Raji (cell line): ENCODE data around the gene SETD3.

Experiments used
- POLR2A ChIP-seq: IDR thresholded peaks from 2 replicates; pipeline ENCODE4 v1.6.1; 2011; ENCODE audit warnings: low read depth, low read length, control low read depth; ENCODE audit not compliant: insufficient read depth

The SETD3 gene

GRCh38 chr14:99459481-99460100, 21.1 kb downstream of the SETD3 start:
- no peak for TF ChIP-seq POLR2A

- TF ChIP-seq POLR2A: no peak
Measured at GRCh38 chr14:99454246-99454645, 26.4 kb downstream of the SETD3 start.

- no peak for TF ChIP-seq POLR2A
Measured at GRCh38 chr14:99452968-99453367, 27.7 kb downstream of the SETD3 start.

- TF ChIP-seq POLR2A: no peak
Measured at GRCh38 chr14:99451234-99451633, 29.4 kb downstream of the SETD3 start.

- no peak for TF ChIP-seq POLR2A
Measured at GRCh38 chr14:99450266-99450665, 30.4 kb downstream of the SETD3 start.

GRCh38 chr14:99447739-99448138, 32.9 kb downstream of the SETD3 start:
- no peak for TF ChIP-seq POLR2A

- no peak for TF ChIP-seq POLR2A
Measured at GRCh38 chr14:99445931-99446330, 34.7 kb downstream of the SETD3 start.

- TF ChIP-seq POLR2A: no peak
Measured at GRCh38 chr14:99441918-99442317, 38.7 kb downstream of the SETD3 start.

- no peak for TF ChIP-seq POLR2A
Measured at GRCh38 chr14:99441157-99441870, 39.3 kb downstream of the SETD3 start.

- TF ChIP-seq POLR2A: no peak
Measured at GRCh38 chr14:99440278-99440677, 40.4 kb downstream of the SETD3 start.

- no peak for TF ChIP-seq POLR2A
Measured at GRCh38 chr14:99437706-99438105, 43.0 kb downstream of the SETD3 start.

- no peak for TF ChIP-seq POLR2A
Measured at GRCh38 chr14:99436247-99437180, 44.1 kb downstream of the SETD3 start.

GRCh38 chr14:99435327-99435726, 45.3 kb downstream of the SETD3 start:
- no peak for TF ChIP-seq POLR2A

GRCh38 chr14:99432485-99432884, 48.2 kb downstream of the SETD3 start:
- TF ChIP-seq POLR2A: no peak

GRCh38 chr14:99431986-99432385, 48.7 kb downstream of the SETD3 start:
- TF ChIP-seq POLR2A: no peak

GRCh38 chr14:99430491-99430890, 50.2 kb downstream of the SETD3 start:
- TF ChIP-seq POLR2A: no peak

GRCh38 chr14:99427632-99428300, 52.9 kb downstream of the SETD3 start:
- no peak for TF ChIP-seq POLR2A
